ENCODE results near the gene MAP2K1.
"Not testable (repeated sequence)": the region's sequence is repeated elsewhere in the genome, so short reads cannot be mapped to it uniquely, and the experiment has no call there.

MAP2K1 gene

GRCh38 chr15:66429117-66429516, 42.4 kb downstream of the MAP2K1 start:
- no peak for DNase-seq

GRCh38 chr15:66429546-66429945, 42.8 kb downstream of the MAP2K1 start:
- no peak for DNase-seq

GRCh38 chr15:66430627-66431255, 44.0 kb downstream of the MAP2K1 start:
- no peak for DNase-seq

GRCh38 chr15:66433726-66434125, 47.0 kb downstream of the MAP2K1 start:
- no peak for DNase-seq

- no peak for DNase-seq
These were observed 53.8 kb downstream of the MAP2K1 start for GRCh38 chr15:66440501-66440900.

- DNase-seq: no peak
These were observed 65.7 kb downstream of the MAP2K1 start for GRCh38 chr15:66452420-66452819.

GRCh38 chr15:66452971-66453580, 66.4 kb downstream of the MAP2K1 start:
- DNase-seq: peak in 1 of 2 experiments; percentile 13

- no peak for DNase-seq
These were observed 67.4 kb downstream of the MAP2K1 start for GRCh38 chr15:66454143-66454542.

- no peak for DNase-seq
These were observed 69.5 kb downstream of the MAP2K1 start for GRCh38 chr15:66456211-66456610.

GRCh38 chr15:66459818-66460615, 73.3 kb downstream of the MAP2K1 start:
- DNase-seq: no peak

GRCh38 chr15:66461294-66461693, 74.6 kb downstream of the MAP2K1 start:
- not testable (repeated sequence) for DNase-seq

- DNase-seq: no peak
These were observed 75.2 kb downstream of the MAP2K1 start for GRCh38 chr15:66461917-66462316.

GRCh38 chr15:66462627-66463026, 75.9 kb downstream of the MAP2K1 start:
- no peak for DNase-seq

- not testable (repeated sequence) for DNase-seq
These were observed 78.6 kb downstream of the MAP2K1 start for GRCh38 chr15:66465294-66465693.

GRCh38 chr15:66467162-66468040, 80.7 kb downstream of the MAP2K1 start:
- DNase-seq: not testable (repeated sequence)

GRCh38 chr15:66470825-66471224, 84.1 kb downstream of the MAP2K1 start:
- DNase-seq: not testable (repeated sequence)

GRCh38 chr15:66472176-66472999, 85.7 kb downstream of the MAP2K1 start:
- DNase-seq: no peak

- no peak for DNase-seq
These were observed 87.4 kb downstream of the MAP2K1 start for GRCh38 chr15:66474135-66474534.

- no peak for DNase-seq
These were observed 88.3 kb downstream of the MAP2K1 start for GRCh38 chr15:66474963-66475362.

- no peak for DNase-seq
These were observed 89.8 kb downstream of the MAP2K1 start for GRCh38 chr15:66476535-66476934.

- DNase-seq: no peak
These were observed 90.3 kb downstream of the MAP2K1 start for GRCh38 chr15:66477011-66477410.

GRCh38 chr15:66480267-66480666, 93.6 kb downstream of the MAP2K1 start:
- no peak for DNase-seq
